Measurements from ENCODE around the gene POLR3C.
A peak's percentile ranks its signal among the peaks of the same experiment; 100 is the strongest.

POLR3C gene

DNA sequence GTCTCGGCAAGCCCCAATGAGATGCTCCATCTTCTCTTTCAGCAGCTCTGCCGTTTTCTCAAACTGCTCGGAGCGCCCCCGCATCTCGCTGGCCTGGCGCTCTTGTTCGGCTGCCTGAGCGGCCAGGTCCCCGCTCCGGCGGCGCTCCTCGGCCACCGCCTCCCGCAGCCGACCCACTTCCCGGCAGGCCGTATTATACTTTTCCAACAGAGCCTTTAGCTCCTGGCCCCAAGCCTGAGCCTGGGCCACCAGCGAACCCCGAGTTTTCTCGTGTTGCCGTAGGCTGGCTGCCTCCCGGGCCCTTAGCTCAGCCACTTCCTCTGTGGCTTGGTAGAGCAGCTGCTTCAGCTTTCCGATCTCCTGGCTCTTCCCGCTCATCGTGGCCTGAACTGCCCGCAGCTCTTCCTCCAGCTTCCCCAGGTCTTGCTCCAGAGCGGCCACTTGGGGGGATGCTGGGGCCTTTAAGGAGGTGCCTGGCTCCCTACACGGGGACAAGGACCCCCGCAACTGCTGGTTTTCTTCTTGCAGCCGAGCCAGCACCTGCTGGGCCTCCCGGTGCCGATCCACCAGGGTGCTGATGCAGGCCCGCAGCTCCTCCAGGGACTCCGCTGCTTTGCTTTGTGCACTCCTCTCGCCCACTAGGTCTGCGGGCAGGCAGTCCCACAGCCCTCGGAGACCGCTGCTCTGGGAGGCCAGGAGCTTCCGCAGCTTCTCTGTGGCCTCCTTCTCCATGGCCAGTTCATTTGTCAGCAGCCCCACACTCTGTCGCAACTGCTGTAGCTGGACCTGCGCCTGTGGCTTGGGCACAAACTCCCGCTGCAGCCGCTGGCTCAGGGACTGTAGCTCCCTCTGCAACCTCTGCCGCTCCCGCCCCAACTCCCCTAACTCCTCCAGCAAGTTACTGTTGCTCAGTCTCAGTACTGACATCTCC, 48.3 kb downstream of the POLR3C start:
- H3K4me2 ChIP-seq (ENCODE audit: low read length) = peak overlapping the region; percentile 45
- peak overlapping the region; percentile 22; the same call in 1 of the 2 replicates for H3K9ac ChIP-seq (ENCODE audit: low read length)

DNA sequence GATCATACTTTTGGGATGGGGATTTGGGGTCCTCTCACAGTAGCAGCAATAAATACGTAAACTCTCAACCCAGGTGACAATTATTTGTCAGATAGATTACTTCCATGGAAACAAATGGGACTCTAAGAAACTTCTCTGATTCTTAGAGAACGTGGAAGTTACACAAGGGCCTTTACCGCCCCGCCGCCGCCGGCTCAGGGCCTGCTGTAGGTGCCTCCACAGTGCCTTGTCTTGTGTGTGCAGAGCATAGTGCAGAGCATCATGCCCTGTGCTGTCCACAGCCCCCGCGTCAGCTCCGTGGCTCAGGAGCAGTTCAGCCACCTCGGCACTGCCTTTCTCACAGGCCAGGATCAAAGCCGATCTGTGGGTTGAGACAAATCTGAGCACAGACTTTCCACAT, 50.6 kb downstream of the POLR3C start:
- Histone ChIP-seq H3K9ac (ENCODE audit: low read length) (no peak overlapping the region), H3K9me3 (ENCODE audit: low read length) (no peaks in the 10 kb centered on the region), H3K4me3 (ENCODE audit: low read depth, low read length, poor library complexity, severe bottlenecking) (no peak overlapping the region), H3K27me3 (ENCODE audit: insufficient read depth, low read length) (0 out of 2 replicates have a peak, but pooled peaks cover under 1% of the 10 kb centered on the region), H3K9me2 (ENCODE audit: low read depth, low read length) (no peaks in the 10 kb centered on the region), H3K4me2 (ENCODE audit: low read length) (no peak overlapping the region), H3K27ac (ENCODE audit: low read depth, low read length, poor library complexity, severe bottlenecking) (no peak overlapping the region), H3K4me1 (ENCODE audit: insufficient read depth, low read length, severe bottlenecking) (no peaks in the 10 kb centered on the region), H4K20me1 (ENCODE audit: insufficient read depth, low read length) (no peaks in the 10 kb centered on the region), H2AFZ (ENCODE audit: low read length) (no peak overlapping the region), H3F3A (ENCODE audit: insufficient read depth, low read length) (no peaks in the 10 kb centered on the region), H3K79me2 (ENCODE audit: insufficient read depth, low read length) (no peaks in the 10 kb centered on the region), H3K36me3 (ENCODE audit: insufficient read depth, low read length) (no peaks in the 10 kb centered on the region)
- no peak for TF ChIP-seq EZH2 (IDR thresholded peaks at IDR 0.05; ENCODE audit: borderline replicate concordance, low read length)
- TF ChIP-seq, protein P1, sequence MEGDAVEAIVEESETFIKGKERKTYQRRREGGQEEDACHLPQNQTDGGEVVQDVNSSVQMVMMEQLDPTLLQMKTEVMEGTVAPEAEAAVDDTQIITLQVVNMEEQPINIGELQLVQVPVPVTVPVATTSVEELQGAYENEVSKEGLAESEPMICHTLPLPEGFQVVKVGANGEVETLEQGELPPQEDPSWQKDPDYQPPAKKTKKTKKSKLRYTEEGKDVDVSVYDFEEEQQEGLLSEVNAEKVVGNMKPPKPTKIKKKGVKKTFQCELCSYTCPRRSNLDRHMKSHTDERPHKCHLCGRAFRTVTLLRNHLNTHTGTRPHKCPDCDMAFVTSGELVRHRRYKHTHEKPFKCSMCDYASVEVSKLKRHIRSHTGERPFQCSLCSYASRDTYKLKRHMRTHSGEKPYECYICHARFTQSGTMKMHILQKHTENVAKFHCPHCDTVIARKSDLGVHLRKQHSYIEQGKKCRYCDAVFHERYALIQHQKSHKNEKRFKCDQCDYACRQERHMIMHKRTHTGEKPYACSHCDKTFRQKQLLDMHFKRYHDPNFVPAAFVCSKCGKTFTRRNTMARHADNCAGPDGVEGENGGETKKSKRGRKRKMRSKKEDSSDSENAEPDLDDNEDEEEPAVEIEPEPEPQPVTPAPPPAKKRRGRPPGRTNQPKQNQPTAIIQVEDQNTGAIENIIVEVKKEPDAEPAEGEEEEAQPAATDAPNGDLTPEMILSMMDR (IDR thresholded peaks at IDR 0.05; ENCODE audit: low read length) = no peak

More for the DNA sequence above, 48.3 kb downstream of the POLR3C start:
- Histone ChIP-seq H3K4me1 (ENCODE audit: insufficient read depth, low read length, severe bottlenecking) (no peaks in the 10 kb centered on the region), H3K4me3 (ENCODE audit: low read depth, low read length, poor library complexity, severe bottlenecking) (peak overlapping the region; percentile 35), H3K27me3 (ENCODE audit: insufficient read depth, low read length) (0 out of 2 replicates have a peak, but pooled peaks cover 5% of the 10 kb centered on the region), H3K36me3 (ENCODE audit: insufficient read depth, low read length) (no peaks in the 10 kb centered on the region), H3K27ac (ENCODE audit: low read depth, low read length, poor library complexity, severe bottlenecking) (no peak overlapping the region), H2AFZ (ENCODE audit: low read length) (no peak overlapping the region), H3K9me2 (ENCODE audit: low read depth, low read length) (no peaks in the 10 kb centered on the region), H3K9me3 (ENCODE audit: low read length) (no peaks in the 10 kb centered on the region), H3F3A (ENCODE audit: insufficient read depth, low read length) (no peaks in the 10 kb centered on the region), H4K20me1 (ENCODE audit: insufficient read depth, low read length) (no peaks in the 10 kb centered on the region), H3K79me2 (ENCODE audit: insufficient read depth, low read length) (no peaks in the 10 kb centered on the region)
- TF ChIP-seq EZH2 (IDR thresholded peaks at IDR 0.05; ENCODE audit: borderline replicate concordance, low read length) = no peak
- TF ChIP-seq, protein P1 (IDR thresholded peaks at IDR 0.05; ENCODE audit: low read length) = no peak

DNA sequence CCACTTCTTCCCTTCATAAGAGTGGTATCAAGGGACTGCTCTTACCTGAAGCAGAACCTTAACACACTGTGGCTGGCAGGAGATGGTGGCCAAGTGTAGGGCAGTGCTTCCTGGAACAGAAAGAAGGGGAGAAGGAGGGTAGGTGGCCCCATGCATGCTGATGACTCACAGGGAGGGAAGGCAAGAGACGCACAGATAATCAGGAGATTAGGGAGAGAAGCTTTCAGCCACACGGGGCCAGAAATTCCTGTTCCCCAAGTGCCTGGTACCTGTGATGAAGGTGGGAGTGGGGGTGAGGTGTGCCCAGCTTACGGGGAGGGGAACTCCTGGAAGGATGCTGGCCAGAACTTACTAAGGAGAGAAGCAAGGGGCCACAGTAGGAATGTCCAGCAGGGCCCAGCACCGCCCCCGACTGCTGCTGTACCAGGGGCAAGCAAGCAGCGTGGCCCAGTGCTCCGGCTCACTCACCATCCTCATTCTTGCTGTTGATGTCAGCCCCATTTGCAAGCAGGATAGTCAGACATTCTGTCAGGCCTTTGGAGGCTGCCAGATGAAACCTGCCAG, 54.0 kb downstream of the POLR3C start:
- H3K9me3 ChIP-seq (ENCODE audit: low read length) = no peaks in the 10 kb centered on the region
- H3K9ac ChIP-seq (ENCODE audit: low read length) = no peak overlapping the region
- H3F3A ChIP-seq (ENCODE audit: insufficient read depth, low read length) = no peaks in the 10 kb centered on the region
- H3K27me3 ChIP-seq (ENCODE audit: insufficient read depth, low read length) = no peaks in the 10 kb centered on the region
- H3K4me3 ChIP-seq (ENCODE audit: low read depth, low read length, poor library complexity, severe bottlenecking) = no peak overlapping the region
- H2AFZ ChIP-seq (ENCODE audit: low read length) = no peak overlapping the region
- H3K9me2 ChIP-seq (ENCODE audit: low read depth, low read length) = no peaks in the 10 kb centered on the region
- no peak overlapping the region for H3K27ac ChIP-seq (ENCODE audit: low read depth, low read length, poor library complexity, severe bottlenecking)
- no peaks in the 10 kb centered on the region for H3K36me3 ChIP-seq (ENCODE audit: insufficient read depth, low read length)
- no peaks in the 10 kb centered on the region for H3K79me2 ChIP-seq (ENCODE audit: insufficient read depth, low read length)
- H3K4me2 ChIP-seq (ENCODE audit: low read length) = no peak overlapping the region
- H3K4me1 ChIP-seq (ENCODE audit: insufficient read depth, low read length, severe bottlenecking) = no peaks in the 10 kb centered on the region
- no peaks in the 10 kb centered on the region for H4K20me1 ChIP-seq (ENCODE audit: insufficient read depth, low read length)
- TF ChIP-seq, protein P1 (IDR thresholded peaks at IDR 0.05; ENCODE audit: low read length) = no peak
- TF ChIP-seq EZH2 (IDR thresholded peaks at IDR 0.05; ENCODE audit: borderline replicate concordance, low read length) = no peak
